Hepatocyte (in vitro differentiated cells): ENCODE data around the gene SIK2.

Experiments used
- EZH2 ChIP-seq: fragments of 200-600 bp; sonication (generic); IDR thresholded peaks from 2 replicates; pipeline ENCODE4 v1.6.1; 2016; ENCODE audit warnings: antibody characterized with exemption, mild to moderate bottlenecking, borderline replicate concordance
- EZH2phosphoT487 ChIP-seq: fragments of 200-600 bp; sonication (generic); IDR thresholded peaks from one replicate; pipeline ENCODE4 v1.6.1; 2018; ENCODE audit warnings: antibody characterized with exemption, mild to moderate bottlenecking, low read depth, moderate library complexity; ENCODE audit not compliant: unreplicated experiment, severe bottlenecking
- TF ChIP-seq, protein P1 (sequence below): fragments of 200-600 bp; sonication (generic); IDR thresholded peaks from 2 replicates; pipeline ENCODE4 v1.5.1; 2016; ENCODE audit warnings: antibody characterized with exemption, mild to moderate bottlenecking; ENCODE audit not compliant: poor library complexity

GRCh38 chr11:111761036-111761435 lies 158.8 kb downstream of the SIK2 start:
- TF ChIP-seq, protein P1, sequence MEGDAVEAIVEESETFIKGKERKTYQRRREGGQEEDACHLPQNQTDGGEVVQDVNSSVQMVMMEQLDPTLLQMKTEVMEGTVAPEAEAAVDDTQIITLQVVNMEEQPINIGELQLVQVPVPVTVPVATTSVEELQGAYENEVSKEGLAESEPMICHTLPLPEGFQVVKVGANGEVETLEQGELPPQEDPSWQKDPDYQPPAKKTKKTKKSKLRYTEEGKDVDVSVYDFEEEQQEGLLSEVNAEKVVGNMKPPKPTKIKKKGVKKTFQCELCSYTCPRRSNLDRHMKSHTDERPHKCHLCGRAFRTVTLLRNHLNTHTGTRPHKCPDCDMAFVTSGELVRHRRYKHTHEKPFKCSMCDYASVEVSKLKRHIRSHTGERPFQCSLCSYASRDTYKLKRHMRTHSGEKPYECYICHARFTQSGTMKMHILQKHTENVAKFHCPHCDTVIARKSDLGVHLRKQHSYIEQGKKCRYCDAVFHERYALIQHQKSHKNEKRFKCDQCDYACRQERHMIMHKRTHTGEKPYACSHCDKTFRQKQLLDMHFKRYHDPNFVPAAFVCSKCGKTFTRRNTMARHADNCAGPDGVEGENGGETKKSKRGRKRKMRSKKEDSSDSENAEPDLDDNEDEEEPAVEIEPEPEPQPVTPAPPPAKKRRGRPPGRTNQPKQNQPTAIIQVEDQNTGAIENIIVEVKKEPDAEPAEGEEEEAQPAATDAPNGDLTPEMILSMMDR, result no peak
- TF ChIP-seq EZH2 (no peak), EZH2phosphoT487 (no peak)
